ENCODE results near the gene ABCA1.

DNA sequence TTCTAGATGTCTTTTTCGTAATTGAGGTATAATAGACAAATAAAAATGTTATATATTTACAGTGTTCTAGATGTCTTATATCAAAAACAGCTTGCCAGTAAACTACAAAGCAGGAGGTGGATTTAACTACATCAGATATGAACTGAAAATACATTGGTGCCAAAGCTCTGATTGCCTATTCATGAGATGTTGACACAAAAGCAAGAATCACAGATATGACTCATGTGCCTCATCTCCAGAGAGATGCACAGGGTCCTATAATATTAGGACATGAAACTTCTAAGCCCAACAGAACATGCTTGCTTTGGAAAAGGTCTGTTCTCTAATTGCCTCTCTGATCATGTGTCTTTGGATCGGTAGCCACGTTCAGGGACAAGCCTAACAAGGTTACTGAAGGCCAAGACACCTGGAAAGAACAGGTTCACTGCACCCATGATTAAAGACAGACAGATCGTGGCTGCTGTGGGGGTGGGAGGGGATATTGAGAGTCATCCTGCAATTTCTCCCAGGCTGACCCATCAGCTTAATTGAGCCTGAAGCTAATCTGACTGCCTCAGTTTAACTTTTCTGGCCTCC is 16.8 kb downstream of the ABCA1 start:
- TF ChIP-seq, protein P1, sequence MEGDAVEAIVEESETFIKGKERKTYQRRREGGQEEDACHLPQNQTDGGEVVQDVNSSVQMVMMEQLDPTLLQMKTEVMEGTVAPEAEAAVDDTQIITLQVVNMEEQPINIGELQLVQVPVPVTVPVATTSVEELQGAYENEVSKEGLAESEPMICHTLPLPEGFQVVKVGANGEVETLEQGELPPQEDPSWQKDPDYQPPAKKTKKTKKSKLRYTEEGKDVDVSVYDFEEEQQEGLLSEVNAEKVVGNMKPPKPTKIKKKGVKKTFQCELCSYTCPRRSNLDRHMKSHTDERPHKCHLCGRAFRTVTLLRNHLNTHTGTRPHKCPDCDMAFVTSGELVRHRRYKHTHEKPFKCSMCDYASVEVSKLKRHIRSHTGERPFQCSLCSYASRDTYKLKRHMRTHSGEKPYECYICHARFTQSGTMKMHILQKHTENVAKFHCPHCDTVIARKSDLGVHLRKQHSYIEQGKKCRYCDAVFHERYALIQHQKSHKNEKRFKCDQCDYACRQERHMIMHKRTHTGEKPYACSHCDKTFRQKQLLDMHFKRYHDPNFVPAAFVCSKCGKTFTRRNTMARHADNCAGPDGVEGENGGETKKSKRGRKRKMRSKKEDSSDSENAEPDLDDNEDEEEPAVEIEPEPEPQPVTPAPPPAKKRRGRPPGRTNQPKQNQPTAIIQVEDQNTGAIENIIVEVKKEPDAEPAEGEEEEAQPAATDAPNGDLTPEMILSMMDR (IDR thresholded peaks at IDR 0.05 in 4 of 5, conservative IDR thresholded peaks at IDR 0.05 in 1 of 5), result no peak
- no peak for TF ChIP-seq POLR2A (IDR thresholded peaks at IDR 0.05)
